Measurements from ENCODE around the gene CD44. TPM values are rescaled to one million over a fixed set of nuclear protein-coding genes. Genes with fewer than 3 reads are reported as not detected.

CD44 gene
- total RNA-seq, 1 experiment from 2014 or later, result 61.4 TPM

DNA sequence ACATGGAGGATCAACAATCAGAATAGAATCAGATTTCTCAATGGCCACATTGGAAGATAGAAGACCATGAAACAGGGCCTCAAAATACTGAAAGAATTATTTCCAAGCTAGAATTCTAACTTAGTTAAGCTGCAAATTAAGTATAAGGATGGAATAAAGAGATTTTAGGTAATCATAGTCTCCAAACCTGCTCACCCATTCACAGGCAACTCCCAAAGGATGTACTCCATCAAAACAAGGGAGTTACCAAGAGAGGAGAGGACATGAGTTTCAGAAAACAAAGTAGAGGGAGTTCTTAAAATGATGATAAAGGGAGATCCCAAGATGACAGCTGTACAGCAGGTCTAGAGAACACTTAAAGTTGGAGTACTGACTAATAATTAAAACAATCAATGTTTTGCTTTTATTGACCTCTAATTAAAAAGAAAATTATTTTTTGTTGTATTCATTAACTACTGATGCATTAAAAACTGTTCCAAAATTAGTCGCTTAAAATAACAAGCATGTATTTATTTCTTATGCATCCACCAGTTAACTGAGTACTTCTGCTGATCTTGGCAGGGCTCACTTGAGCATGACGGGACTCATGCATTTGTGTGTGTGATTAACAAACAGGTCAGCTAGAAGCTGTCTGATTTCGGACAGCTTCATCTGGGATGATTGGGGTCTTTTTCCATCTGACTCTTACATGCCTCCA, 95.6 kb downstream of the CD44 start:
- peaks cover 8% of the 10 kb centered on the region for H3K4me1 Mint-ChIP-seq (ENCODE audit: low read depth, unreplicated experiment)
- ChIA-PET POLR2A (no interaction called here), CTCF (interaction anchor here (0.6 kb wide), 1 partner anchor 35 kb away, joined by 3 read pairs; no protein-coding TSS in a partner anchor)
- no peaks in the 10 kb centered on the region for H3K36me3 Mint-ChIP-seq (ENCODE audit: insufficient read depth, unreplicated experiment)
- Histone ChIP-seq H3K4me1 (peaks cover 4% of the 10 kb centered on the region; the same call in 1 of the 2 replicates), H3K36me3 (ENCODE audit: control insufficient read depth, insufficient read depth, low read length) (no peaks in the 10 kb centered on the region), H3K4me3 (ENCODE audit: low read depth, low read length) (no peak overlapping the region), H3K9me3 (no peaks in the 10 kb centered on the region), H3K27me3 (replicated peaks; ENCODE audit: control insufficient read depth, insufficient read depth, low read length) (no peaks in the 10 kb centered on the region)
- H3K4me3 Mint-ChIP-seq (ENCODE audit: unreplicated experiment), result no peak overlapping the region
- no peaks in the 10 kb centered on the region for H3K27me3 Mint-ChIP-seq (ENCODE audit: insufficient read depth, unreplicated experiment)
- H3K9me3 Mint-ChIP-seq (ENCODE audit: unreplicated experiment), result no peaks in the 10 kb centered on the region
- intact Hi-C loops (cut with micrococcal nuclease; ENCODE audit: unreplicated experiment), result loop anchor here (5.0 kb wide), 2 partner anchors 82 to 158 kb away; no protein-coding TSS in a partner anchor
- no peak for DNase-seq
- TF ChIP-seq, protein P1, sequence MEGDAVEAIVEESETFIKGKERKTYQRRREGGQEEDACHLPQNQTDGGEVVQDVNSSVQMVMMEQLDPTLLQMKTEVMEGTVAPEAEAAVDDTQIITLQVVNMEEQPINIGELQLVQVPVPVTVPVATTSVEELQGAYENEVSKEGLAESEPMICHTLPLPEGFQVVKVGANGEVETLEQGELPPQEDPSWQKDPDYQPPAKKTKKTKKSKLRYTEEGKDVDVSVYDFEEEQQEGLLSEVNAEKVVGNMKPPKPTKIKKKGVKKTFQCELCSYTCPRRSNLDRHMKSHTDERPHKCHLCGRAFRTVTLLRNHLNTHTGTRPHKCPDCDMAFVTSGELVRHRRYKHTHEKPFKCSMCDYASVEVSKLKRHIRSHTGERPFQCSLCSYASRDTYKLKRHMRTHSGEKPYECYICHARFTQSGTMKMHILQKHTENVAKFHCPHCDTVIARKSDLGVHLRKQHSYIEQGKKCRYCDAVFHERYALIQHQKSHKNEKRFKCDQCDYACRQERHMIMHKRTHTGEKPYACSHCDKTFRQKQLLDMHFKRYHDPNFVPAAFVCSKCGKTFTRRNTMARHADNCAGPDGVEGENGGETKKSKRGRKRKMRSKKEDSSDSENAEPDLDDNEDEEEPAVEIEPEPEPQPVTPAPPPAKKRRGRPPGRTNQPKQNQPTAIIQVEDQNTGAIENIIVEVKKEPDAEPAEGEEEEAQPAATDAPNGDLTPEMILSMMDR (IDR thresholded peaks at IDR 0.05; ENCODE audit: insufficient read depth in 1 of 2, low read depth in 1 of 2, low read length in 1 of 2, severe bottlenecking in 1 of 2, unreplicated experiment in 1 of 2), result no peak
- H3K27ac Mint-ChIP-seq (ENCODE audit: unreplicated experiment), result no peak overlapping the region
- no TSS peak for BruUV-seq (replicated peaks)

DNA sequence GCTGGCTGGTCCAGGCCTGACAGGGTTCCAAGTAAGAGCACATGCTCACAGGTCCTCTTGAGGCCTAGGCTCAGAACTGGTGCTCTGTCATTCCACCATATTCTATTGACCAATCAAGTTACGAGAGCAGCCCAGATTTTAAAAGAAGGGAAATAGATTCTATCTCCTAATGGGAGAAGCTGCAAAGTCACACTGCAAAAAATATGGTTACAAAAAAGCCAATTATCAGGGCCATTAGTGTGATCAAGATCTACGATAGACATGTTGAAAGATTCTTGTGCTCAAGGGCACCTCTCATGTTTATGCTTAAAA, 96.1 kb downstream of the CD44 start:
- no peak overlapping the region for H3K27ac Mint-ChIP-seq (ENCODE audit: unreplicated experiment)
- H3K36me3 Mint-ChIP-seq (ENCODE audit: insufficient read depth, unreplicated experiment), result no peaks in the 10 kb centered on the region
- intact Hi-C loops (cut with micrococcal nuclease; ENCODE audit: unreplicated experiment), result loop anchor here (5.0 kb wide), 2 partner anchors 83 to 157 kb away; no protein-coding TSS in a partner anchor
- ChIA-PET CTCF (interaction anchor here (0.6 kb wide), 1 partner anchor 36 kb away, joined by 3 read pairs; no protein-coding TSS in a partner anchor), POLR2A (no interaction called here)
- no peaks in the 10 kb centered on the region for H3K27me3 Mint-ChIP-seq (ENCODE audit: insufficient read depth, unreplicated experiment)
- no peaks in the 10 kb centered on the region for H3K27me3 ChIP-seq (replicated peaks; ENCODE audit: control insufficient read depth, insufficient read depth, low read length)
- H3K36me3 ChIP-seq (ENCODE audit: control insufficient read depth, insufficient read depth, low read length), result no peaks in the 10 kb centered on the region
- BruUV-seq (replicated peaks), result no TSS peak
- peaks cover 4% of the 10 kb centered on the region; the same call in 1 of the 2 replicates for H3K4me1 ChIP-seq
- H3K4me3 Mint-ChIP-seq (ENCODE audit: unreplicated experiment), result no peak overlapping the region
- no peak overlapping the region for H3K4me3 ChIP-seq (ENCODE audit: low read depth, low read length)
- H3K4me1 Mint-ChIP-seq (ENCODE audit: low read depth, unreplicated experiment), result peaks cover 8% of the 10 kb centered on the region
- H3K9me3 ChIP-seq, result no peaks in the 10 kb centered on the region
- TF ChIP-seq, protein P1 (IDR thresholded peaks at IDR 0.05; ENCODE audit: insufficient read depth in 1 of 2, low read depth in 1 of 2, low read length in 1 of 2, severe bottlenecking in 1 of 2, unreplicated experiment in 1 of 2), result no peak
- no peaks in the 10 kb centered on the region for H3K9me3 Mint-ChIP-seq (ENCODE audit: unreplicated experiment)
- DNase-seq, result no peak

DNA sequence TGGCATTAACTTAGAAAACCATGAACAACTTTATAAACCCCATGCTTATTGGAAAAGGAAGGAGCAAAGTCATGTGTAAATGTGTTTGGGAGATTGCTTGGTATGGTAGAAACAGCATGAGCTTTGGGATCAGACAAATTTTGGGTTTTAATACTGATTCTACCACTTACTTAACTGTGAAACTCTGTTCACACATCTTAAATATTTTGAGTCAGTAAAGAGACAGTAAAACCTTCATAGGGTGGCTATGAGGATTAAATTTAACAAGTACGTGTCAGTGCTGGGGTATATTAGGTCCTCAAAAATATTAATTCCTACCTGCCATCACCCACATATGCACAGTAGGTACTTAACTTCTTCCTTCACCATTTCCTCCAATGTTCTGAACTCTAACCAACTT, 96.5 kb downstream of the CD44 start:
- H3K27ac Mint-ChIP-seq (ENCODE audit: unreplicated experiment), result no peak overlapping the region
- no peaks in the 10 kb centered on the region for H3K36me3 ChIP-seq (ENCODE audit: control insufficient read depth, insufficient read depth, low read length)
- no peak for DNase-seq
- H3K9me3 ChIP-seq, result no peaks in the 10 kb centered on the region
- H3K4me3 Mint-ChIP-seq (ENCODE audit: unreplicated experiment), result no peak overlapping the region
- POLR2A ChIA-PET, result no interaction called here
- BruUV-seq (replicated peaks), result no TSS peak
- TF ChIP-seq, protein P1 (IDR thresholded peaks at IDR 0.05; ENCODE audit: insufficient read depth in 1 of 2, low read depth in 1 of 2, low read length in 1 of 2, severe bottlenecking in 1 of 2, unreplicated experiment in 1 of 2), result no peak
- CTCF ChIA-PET, result no interaction called here
- H3K27me3 Mint-ChIP-seq (ENCODE audit: insufficient read depth, unreplicated experiment), result no peaks in the 10 kb centered on the region
- no peak overlapping the region for H3K4me3 ChIP-seq (ENCODE audit: low read depth, low read length)
- H3K9me3 Mint-ChIP-seq (ENCODE audit: unreplicated experiment), result no peaks in the 10 kb centered on the region
- intact Hi-C loops (cut with micrococcal nuclease; ENCODE audit: unreplicated experiment), result loop anchor here (5.0 kb wide), 2 partner anchors 83 to 157 kb away; no protein-coding TSS in a partner anchor
- H3K4me1 Mint-ChIP-seq (ENCODE audit: low read depth, unreplicated experiment), result peaks cover 8% of the 10 kb centered on the region
- no peaks in the 10 kb centered on the region for H3K27me3 ChIP-seq (replicated peaks; ENCODE audit: control insufficient read depth, insufficient read depth, low read length)
- peaks cover 4% of the 10 kb centered on the region; the same call in 1 of the 2 replicates for H3K4me1 ChIP-seq
- H3K36me3 Mint-ChIP-seq (ENCODE audit: insufficient read depth, unreplicated experiment), result no peaks in the 10 kb centered on the region

All from Caco-2 (cell line).